ENCODE data around the gene IPO4.

DNA sequence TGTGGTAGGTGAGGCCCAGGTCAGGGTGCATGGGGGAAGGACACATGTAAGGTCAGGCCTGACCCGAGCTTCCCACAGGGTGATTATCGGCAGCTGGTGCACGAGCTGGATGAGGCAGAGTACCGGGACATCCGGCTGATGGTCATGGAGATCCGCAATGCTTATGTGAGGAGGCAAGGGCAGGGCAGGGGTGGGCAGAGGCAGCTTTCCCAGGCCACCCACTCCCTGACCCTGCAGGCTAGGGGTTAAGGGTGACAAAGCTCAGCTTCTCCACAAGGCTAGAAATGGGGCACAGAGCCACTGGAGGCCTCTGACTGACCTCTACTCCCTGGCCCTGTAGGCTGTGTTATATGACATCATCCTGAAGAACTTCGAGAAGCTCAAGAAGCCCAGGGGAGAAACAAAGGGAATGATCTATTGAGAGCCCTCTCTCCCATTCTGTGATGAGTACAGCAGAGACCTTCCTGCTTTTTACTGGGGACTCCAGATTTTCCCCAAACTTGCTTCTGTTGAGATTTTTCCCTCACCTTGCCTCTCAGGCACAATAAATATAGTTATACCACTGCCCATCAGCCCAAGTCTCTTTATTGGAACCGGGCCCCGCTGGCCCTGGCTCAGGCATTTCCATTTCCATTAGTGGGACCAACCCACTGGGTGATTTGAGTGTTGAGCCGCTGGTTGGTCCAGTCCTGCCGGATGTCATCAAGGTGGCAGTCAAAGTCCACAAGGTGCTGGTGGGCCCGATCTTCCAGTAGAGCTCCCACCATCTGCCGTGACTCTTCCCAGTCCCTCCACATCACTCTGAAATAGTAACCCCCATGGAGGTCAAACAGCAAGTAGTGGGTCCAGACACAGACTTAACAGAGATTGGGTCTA is 50.0 kb downstream of the IPO4 start:
- TF ChIP-seq, protein P1, sequence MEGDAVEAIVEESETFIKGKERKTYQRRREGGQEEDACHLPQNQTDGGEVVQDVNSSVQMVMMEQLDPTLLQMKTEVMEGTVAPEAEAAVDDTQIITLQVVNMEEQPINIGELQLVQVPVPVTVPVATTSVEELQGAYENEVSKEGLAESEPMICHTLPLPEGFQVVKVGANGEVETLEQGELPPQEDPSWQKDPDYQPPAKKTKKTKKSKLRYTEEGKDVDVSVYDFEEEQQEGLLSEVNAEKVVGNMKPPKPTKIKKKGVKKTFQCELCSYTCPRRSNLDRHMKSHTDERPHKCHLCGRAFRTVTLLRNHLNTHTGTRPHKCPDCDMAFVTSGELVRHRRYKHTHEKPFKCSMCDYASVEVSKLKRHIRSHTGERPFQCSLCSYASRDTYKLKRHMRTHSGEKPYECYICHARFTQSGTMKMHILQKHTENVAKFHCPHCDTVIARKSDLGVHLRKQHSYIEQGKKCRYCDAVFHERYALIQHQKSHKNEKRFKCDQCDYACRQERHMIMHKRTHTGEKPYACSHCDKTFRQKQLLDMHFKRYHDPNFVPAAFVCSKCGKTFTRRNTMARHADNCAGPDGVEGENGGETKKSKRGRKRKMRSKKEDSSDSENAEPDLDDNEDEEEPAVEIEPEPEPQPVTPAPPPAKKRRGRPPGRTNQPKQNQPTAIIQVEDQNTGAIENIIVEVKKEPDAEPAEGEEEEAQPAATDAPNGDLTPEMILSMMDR (IDR thresholded peaks at IDR 0.05) = no peak
- no peak for TF ChIP-seq POLR2A (IDR thresholded peaks at IDR 0.05)
